MM.1S (cell line): ENCODE results near the gene AMIGO3.

Experiments
- EZH2 ChIP-seq: fragments of 300-600 bp; sonication (generic); optimal IDR thresholded peaks from 2 replicates; pipeline ENCODE3; 2017; ENCODE audit warnings: low read depth, mild to moderate bottlenecking, antibody characterized with exemption, low read length, mixed read lengths
- EZH2phosphoT487 ChIP-seq: fragments of 300-600 bp; sonication (generic); IDR thresholded peaks from 2 replicates; pipeline ENCODE4 v1.6.1; 2018; ENCODE audit warnings: antibody characterized with exemption, low read length
- TF ChIP-seq, protein P1 (sequence below): fragments of 300-600 bp; sonication (generic); IDR thresholded peaks from 2 replicates; pipeline ENCODE4 v1.5.1; 2016; ENCODE audit warnings: antibody characterized with exemption, low read length, mixed read lengths

DNA sequence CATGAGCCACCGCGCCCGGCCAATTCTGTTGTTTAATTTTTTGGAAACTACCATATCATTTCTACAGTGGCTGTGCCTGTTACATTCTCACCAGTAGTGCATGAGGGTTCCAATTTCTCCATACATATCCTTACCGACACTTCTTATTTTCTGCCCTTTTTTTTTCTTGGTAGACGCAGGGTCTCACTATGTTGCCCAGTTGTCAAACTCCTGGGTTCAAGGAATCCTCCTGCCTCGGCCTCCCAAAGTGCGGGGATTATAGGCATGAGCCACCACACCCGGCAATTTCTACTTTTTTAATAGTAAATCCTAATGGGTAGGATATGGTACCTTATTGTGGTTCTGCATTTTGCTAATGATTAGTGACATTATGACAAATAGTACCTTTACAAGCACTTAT, 9.6 kb downstream of the AMIGO3 start:
- TF ChIP-seq, protein P1, sequence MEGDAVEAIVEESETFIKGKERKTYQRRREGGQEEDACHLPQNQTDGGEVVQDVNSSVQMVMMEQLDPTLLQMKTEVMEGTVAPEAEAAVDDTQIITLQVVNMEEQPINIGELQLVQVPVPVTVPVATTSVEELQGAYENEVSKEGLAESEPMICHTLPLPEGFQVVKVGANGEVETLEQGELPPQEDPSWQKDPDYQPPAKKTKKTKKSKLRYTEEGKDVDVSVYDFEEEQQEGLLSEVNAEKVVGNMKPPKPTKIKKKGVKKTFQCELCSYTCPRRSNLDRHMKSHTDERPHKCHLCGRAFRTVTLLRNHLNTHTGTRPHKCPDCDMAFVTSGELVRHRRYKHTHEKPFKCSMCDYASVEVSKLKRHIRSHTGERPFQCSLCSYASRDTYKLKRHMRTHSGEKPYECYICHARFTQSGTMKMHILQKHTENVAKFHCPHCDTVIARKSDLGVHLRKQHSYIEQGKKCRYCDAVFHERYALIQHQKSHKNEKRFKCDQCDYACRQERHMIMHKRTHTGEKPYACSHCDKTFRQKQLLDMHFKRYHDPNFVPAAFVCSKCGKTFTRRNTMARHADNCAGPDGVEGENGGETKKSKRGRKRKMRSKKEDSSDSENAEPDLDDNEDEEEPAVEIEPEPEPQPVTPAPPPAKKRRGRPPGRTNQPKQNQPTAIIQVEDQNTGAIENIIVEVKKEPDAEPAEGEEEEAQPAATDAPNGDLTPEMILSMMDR = no peak
- no peak for TF ChIP-seq EZH2phosphoT487
- no peak for TF ChIP-seq EZH2
